NCI-H1436 (cell line): ENCODE measurements around the gene MT1H.

ENCODE experiments used
- DNase-seq: peaks from one replicate; lab custom pipeline; 2025; lab: John Stamatoyannopoulos, UW

The MT1H gene

DNA sequence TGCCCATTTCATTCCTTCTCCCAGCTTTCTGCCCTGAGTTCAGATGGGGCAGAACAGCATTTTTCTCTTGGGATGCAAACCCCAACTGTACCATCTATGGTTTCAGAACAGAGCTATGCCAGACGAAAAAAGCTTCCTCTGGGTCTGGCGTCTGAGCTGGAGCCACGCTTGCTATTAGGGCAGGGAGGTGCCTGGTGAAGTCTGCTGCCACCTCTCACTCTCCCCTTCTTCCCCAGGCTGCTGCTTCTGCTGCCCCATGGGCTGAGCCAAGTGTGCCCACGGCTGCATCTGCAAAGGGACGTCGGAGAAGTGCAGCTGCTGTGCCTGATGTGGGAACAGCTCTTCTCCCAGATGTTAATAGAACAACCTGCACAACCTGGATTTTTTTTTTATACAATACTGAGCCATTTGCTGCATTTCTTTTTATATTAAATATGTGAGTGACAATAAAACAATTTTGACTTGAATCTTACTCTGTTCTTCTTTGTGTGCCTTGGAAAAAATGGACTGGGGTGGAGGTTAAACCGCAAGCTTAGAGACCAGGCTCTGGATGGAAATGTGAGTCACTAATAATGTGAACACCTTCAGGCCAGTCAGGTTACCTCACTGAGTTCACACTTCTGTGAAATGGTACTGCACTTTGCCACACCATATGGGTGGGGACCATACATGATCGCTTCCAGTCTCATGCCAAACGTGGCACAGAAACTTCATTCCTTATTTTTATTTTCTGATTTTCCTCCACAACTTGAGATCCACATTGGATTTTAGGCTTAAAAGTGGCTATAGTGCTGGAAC is 32.8 kb upstream of the MT1H start:
- DNase-seq, result no peak

DNA sequence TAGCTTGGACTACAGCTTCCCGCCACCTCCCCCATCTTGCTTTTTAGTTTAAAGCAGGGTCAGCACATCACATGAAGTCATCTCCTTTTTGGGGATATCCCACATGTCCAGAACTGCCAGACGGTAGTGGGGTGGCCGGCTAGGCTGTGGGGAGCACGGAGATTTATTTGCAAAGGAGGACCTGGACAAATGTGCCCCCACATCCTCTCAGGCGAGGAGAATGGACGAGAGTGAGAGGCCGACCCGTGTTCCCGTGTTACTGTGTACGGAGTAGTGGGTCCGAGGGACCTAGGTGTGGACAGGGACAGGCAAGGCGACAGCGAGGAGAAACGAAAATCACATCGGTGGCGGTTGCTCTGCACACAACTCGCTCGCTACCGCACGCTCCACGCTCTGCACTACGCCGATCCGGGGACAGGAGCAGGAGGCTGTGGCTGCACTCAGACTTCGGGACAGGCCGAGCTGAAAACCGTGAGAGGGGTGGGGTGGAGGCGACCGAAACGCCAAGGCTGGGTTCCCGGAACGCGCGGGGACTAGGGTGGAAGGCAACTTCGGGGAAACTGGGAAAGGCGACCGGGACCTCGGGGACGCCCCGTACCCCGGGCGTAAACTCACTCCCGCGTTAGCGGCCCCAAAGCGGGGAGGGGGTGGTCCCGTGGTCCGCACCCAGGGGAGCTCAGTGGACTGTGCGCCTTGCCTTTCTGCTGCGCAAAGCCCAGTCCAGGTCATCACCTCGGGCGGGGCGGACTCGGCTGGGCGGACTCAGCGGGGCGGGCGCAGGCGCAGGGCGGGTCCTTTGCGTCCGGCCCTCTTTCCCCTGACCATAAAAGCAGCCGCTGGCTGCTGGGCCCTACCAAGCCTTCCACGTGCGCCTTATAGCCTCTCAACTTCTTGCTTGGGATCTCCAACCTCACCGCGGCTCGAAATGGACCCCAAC is 31.5 kb upstream of the MT1H start, which contains the start of gene MT1A:
MT1A (plus strand) TSS at position 853 of the 937 bp plus-strand sequence; CDS start at position 926, 73 bp downstream.
- no peak for DNase-seq

GRCh38 chr16:56639045-56639444 is 30.6 kb upstream of the MT1H start:
- DNase-seq, result no peak

DNA sequence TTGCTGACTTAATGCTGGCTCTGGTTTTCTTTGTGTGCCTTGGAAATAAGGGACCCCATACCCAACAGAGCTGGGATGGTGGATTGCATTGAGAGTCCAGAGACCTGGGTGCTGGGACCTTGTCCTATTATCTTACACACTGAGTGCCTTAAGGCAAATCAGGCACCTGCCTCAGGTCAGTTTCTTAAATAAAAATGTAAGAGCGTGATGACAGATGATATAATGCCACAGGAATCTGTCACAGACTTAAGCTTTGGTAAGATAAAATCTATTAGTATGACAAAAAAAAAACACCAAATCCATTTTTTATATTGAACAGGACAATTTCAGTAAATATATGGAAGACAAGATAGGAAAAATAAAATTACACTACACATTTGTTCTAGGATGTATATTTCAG is 29.5 kb upstream of the MT1H start:
- DNase-seq, result no peak

GRCh38 chr16:56641166-56641565 is 28.4 kb upstream of the MT1H start:
- DNase-seq, result no peak

- DNase-seq, result no peak
These were observed 26.4 kb upstream of the MT1H start for GRCh38 chr16:56643080-56643778.

GRCh38 chr16:56643833-56644232 is 25.8 kb upstream of the MT1H start:
- no peak for DNase-seq

GRCh38 chr16:56645311-56645710 is 24.3 kb upstream of the MT1H start:
- DNase-seq, result no peak

DNA sequence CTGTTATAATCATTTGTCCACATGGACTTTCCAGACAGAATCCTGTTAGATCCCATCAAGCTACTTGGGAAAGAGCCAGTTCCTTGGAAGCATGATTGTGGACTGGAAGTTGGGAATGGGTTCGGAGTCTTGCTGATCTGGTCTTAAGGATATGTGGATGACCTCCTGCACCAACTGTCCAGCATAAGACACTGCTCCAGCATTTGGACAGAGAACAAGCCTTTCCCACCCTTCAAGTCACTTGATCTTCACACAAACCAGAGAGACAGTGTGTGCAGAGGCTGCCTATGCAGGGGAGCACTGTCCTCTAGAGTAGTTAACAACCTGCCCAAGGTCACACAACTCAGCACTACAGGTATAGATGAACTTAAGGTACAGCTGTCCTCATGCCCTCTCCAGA is 23.8 kb upstream of the MT1H start:
- no peak for DNase-seq

- DNase-seq, result no peak
These were observed 21.8 kb upstream of the MT1H start for GRCh38 chr16:56647641-56648431.

DNA sequence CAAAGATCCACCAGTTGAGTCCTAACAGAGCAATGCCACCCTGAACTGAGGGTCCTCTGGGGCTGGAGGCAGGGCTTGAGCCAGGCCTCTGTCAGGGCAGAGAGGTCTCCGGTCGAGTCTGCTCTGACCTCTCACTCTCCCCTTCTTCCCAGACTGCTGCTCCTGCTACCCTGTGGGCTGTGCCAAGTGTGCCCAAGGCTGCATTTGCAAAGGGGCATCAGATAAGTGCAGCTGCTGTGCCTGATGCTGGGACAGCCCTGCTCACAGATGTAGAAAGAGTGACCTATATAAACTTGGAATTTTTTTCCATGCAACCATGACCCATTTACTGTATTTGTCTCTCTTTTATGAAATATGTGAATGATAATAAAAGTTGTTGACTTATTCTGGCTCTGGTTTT is 20.3 kb upstream of the MT1H start:
- DNase-seq, result no peak

- no peak for DNase-seq
These were observed 19.8 kb upstream of the MT1H start for GRCh38 chr16:56649820-56650219.

GRCh38 chr16:56651586-56651985 is 18.0 kb upstream of the MT1H start, which contains the start of gene MT1B:
Gene MT1B (plus strand): TSS chr16:56651886. CDS start chr16:56651954, 68 bp downstream.
- no peak for DNase-seq

DNA sequence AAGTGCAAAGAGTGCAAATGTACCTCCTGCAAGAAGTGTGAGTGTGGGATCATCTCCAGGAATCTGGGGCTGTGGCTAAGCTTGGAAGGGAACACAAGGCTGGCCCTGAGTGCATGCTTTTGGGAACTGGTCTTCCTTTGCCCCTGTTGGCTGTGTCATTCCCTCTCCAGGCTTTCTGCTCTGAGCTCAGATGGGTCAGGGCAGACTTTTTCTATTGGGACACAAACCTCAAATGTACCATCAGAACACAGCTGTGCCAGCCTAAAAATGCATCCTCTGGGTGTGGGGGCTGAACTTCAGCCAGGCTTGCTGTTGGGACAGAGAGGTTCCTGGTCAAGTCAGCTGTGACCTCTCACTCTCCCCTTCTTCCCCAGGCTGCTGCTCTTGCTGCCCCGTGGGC is 17.0 kb upstream of the MT1H start:
- no peak for DNase-seq

DNA sequence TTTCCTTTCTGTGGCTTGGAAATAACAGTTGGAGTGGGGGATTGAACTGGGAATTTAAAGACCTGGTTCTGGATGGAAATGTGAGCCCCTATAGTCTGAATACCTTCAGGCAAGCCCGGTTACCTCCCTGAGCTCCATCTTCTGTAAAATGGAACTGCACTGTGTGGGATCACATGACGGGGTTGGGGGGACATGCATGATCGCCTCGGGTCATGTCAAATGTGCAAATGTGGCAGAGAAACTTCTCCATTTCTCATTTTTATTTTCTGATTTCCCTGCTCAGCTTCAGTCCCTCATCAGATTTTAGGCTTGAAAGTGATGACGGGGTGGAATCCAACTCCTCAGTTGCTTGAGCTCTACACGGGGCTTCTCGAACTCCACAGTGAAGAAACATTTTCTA is 16.4 kb upstream of the MT1H start:
- no peak for DNase-seq

GRCh38 chr16:56657555-56658326 is 11.9 kb upstream of the MT1H start, which contains the start of gene MT1F:
Gene MT1F (plus strand): TSS chr16:56657959. CDS start chr16:56658059, 100 bp downstream.
- DNase-seq, result peak; percentile 54

GRCh38 chr16:56658327-56658875 is 11.2 kb upstream of the MT1H start:
- no peak for DNase-seq

DNA sequence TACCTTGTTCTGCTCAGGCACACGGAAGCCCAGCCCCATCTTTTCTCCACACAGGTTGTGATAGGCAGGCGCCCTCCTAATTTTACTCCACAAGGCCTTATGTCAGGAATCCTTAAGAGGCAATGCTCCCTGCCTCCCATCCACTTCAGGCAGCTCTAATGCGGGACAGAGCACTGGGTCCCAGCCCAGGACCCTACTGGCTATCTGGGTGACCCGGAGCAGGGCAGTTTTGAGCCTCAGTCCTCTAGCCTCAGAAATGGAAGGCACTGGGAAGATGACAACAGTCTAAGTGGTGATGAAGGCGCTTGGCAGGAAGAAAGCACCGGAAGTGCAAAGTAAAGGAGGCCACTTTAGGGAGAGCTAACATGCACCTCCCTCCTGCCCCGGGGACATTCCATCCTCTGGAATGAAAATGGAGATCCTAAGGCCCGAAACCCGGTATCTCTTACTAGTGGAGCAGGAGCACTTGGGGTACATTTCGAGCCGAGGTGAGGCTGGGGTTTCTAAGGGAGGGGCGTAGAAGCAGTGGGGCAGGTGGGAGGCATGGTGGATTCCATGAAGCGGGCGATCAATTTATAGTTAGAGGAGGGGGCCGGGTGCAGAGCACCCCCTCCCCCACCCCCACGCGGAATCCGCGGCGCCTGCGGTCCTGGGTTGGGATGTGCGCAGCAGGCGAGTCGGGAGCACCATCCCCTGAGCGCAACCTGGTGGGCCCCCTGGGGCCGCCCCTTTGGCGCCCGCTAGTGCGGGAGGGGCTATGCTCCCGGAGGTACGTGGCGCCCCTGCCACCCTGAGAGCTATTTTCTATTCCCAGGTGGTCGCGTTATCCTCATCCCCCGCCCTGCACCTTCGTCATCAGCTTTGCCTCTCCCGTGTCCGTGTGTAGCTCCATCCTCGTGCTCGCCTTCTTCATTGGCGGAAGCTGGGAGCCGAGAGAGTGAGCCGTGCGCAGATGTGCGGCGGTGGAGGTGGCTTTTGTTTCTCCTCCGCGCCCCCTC is 7.0 kb upstream of the MT1H start:
- DNase-seq, result peak; percentile 14

- no peak for DNase-seq
These were observed 5.1 kb upstream of the MT1H start for GRCh38 chr16:56664506-56664905.
